ENCODE results near the gene CABP1.

- TF ChIP-seq CTCF (IDR thresholded peaks at IDR 0.05) (no peak), POLR2AphosphoS5 (IDR thresholded peaks at IDR 0.05) (no peak)
Observed at GRCh38 chr12:120662879-120663278, 22.5 kb downstream of the CABP1 start.
